PC-9 (cell line): ENCODE data around the gene NCAN. TPM values are rescaled to one million over a fixed set of nuclear protein-coding genes. Genes with fewer than 3 reads are reported as not detected.

ENCODE experiments used
- BruUV-seq: library from RNA; stranded (reverse); fragments of 400-500 nt; replicated peaks from 2 replicates; lab custom pipeline; 2021; lab: Mats Ljungman, UMichigan
- CTCF ChIA-PET: fragments of 300-600 bp; sonication (Branson Sonifier 250); formaldehyde crosslinking; loops from one replicate; lab custom pipeline; 2022; ENCODE audit warnings: antibody characterized with exemption; lab: Charles Lee
- POLR2A ChIA-PET: fragments of 300-600 bp; sonication (Branson Sonifier 250); formaldehyde crosslinking; loops from one replicate; lab custom pipeline; 2022; ENCODE audit warnings: antibody characterized with exemption; ENCODE audit not compliant: unreplicated experiment; lab: Charles Lee
- DNase-seq, 2 experiments: peaks; one replicate each; pipeline versions ENCODE4 v3.0.0 to v3.0.0-alpha.2; 2015 to 2022; ENCODE audit warnings: mixed read lengths in 1 of 2
- H2AFZ ChIP-seq: fragments of 200-600 bp; sonication (generic); 2 replicates; pipeline ENCODE4 v1.8.1; 2017; ENCODE audit warnings: antibody characterized with exemption
- H3F3A ChIP-seq: fragments of 200-600 bp; sonication (generic); 2 replicates; pipeline ENCODE4 v1.8.1; 2017; ENCODE audit warnings: antibody characterized with exemption, mild to moderate bottlenecking, low read depth; ENCODE audit not compliant: insufficient read depth
- H3K27ac ChIP-seq: fragments of 200-600 bp; sonication (generic); 2 replicates; pipeline ENCODE4 v1.6.1; 2016; ENCODE audit warnings: mixed run types
- H3K27me3 ChIP-seq: fragments of 200-600 bp; sonication (generic); 2 replicates; pipeline ENCODE4 v1.6.1; 2016; ENCODE audit warnings: low read depth, mixed run types; ENCODE audit not compliant: insufficient read depth
- H3K36me3 ChIP-seq: fragments of 200-600 bp; sonication (generic); 2 replicates; pipeline ENCODE4 v1.6.1; 2016; ENCODE audit warnings: low read depth, mixed run types
- H3K4me1 ChIP-seq: fragments of 200-600 bp; sonication (generic); replicated peaks from 2 replicates; pipeline ENCODE4 v1.6.1; 2016; ENCODE audit warnings: mixed run types; ENCODE audit not compliant: insufficient read depth
- H3K4me2 ChIP-seq: fragments of 200-600 bp; sonication (generic); 2 replicates; pipeline ENCODE4 v1.6.1; 2017; ENCODE audit warnings: mixed run types
- H3K4me3 ChIP-seq: fragments of 200-600 bp; sonication (generic); 2 replicates; pipeline ENCODE4 v1.6.1; 2016; ENCODE audit warnings: mixed run types
- H3K79me2 ChIP-seq: fragments of 200-600 bp; sonication (generic); 2 replicates; pipeline ENCODE4 v1.6.1; 2017; ENCODE audit warnings: low read depth, mixed run types
- H3K9me2 ChIP-seq: fragments of 200-600 bp; sonication (generic); 2 replicates; pipeline ENCODE4 v1.8.1; 2017; ENCODE audit warnings: mild to moderate bottlenecking; ENCODE audit not compliant: insufficient read depth
- H3K9me3 ChIP-seq: fragments of 200-600 bp; sonication (generic); 2 replicates; pipeline ENCODE4 v1.8.1; 2016; ENCODE audit warnings: low read depth; ENCODE audit not compliant: insufficient read depth
- H4K20me1 ChIP-seq: fragments of 200-600 bp; sonication (generic); 2 replicates; pipeline ENCODE4 v1.8.1; 2017; ENCODE audit not compliant: insufficient read depth
- EZH2 ChIP-seq: fragments of 200-600 bp; sonication (generic); IDR thresholded peaks from 2 replicates; pipeline ENCODE4 v1.8.0; 2017; ENCODE audit warnings: antibody characterized with exemption, low read depth
- intact Hi-C: fragments of 100-400 bp; cut with micrococcal nuclease; formaldehyde crosslinking; loops from one replicate; pipeline ENCODE4 v1.10.0; 2022; ENCODE audit not compliant: unreplicated experiment
- total RNA-seq: library from RNA; stranded (reverse); gene quantifications from 2 replicates; pipeline ENCODE4 v1.2.3, GENCODE V29; 2021
- TF ChIP-seq, protein P1 (sequence below): fragments of 200-600 bp; sonication (generic); conservative IDR thresholded peaks from 2 replicates; pipeline ENCODE4 v1.6.1; 2017; ENCODE audit warnings: mixed run types, antibody characterized with exemption, mild to moderate bottlenecking, moderate library complexity

NCAN gene
- total RNA-seq, 1 experiment from 2014 or later, result not detected

DNA sequence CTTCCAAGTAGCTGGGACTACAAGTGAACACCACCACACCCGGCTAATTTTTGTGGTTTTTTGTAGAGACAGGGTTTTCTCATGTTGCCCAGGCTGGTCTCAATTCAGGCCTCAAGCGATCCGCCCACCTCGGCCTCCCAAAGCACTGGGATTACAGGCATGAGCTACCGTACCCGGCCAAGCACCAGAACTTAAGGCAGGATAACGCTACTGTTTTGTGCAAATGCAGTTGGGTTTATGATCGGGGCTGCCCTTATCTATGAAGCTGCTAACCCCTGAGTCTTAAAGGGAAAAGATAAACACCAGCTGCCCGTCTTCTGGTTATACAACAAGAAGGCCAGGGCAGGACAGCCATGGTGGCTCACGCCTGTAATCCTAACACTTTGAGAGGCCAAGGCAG, 73.9 kb downstream of the NCAN start:
- H3K36me3 ChIP-seq, result peaks cover 23% of the 10 kb centered on the region
- ChIA-PET CTCF (no interaction called here), POLR2A (no interaction called here)
- H3F3A ChIP-seq, result no peaks in the 10 kb centered on the region
- peaks cover 10% of the 10 kb centered on the region for H4K20me1 ChIP-seq
- no peak overlapping the region for H3K4me3 ChIP-seq
- no peaks in the 10 kb centered on the region for H3K4me1 ChIP-seq
- H3K9me3 ChIP-seq, result no peaks in the 10 kb centered on the region
- H3K27me3 ChIP-seq, result no peaks in the 10 kb centered on the region
- H3K27ac ChIP-seq, result no peak overlapping the region
- H3K4me2 ChIP-seq, result no peak overlapping the region
- H3K79me2 ChIP-seq, result no peaks in the 10 kb centered on the region
- DNase-seq, result no peak
- H2AFZ ChIP-seq, result no peak overlapping the region
- TF ChIP-seq, protein P1, sequence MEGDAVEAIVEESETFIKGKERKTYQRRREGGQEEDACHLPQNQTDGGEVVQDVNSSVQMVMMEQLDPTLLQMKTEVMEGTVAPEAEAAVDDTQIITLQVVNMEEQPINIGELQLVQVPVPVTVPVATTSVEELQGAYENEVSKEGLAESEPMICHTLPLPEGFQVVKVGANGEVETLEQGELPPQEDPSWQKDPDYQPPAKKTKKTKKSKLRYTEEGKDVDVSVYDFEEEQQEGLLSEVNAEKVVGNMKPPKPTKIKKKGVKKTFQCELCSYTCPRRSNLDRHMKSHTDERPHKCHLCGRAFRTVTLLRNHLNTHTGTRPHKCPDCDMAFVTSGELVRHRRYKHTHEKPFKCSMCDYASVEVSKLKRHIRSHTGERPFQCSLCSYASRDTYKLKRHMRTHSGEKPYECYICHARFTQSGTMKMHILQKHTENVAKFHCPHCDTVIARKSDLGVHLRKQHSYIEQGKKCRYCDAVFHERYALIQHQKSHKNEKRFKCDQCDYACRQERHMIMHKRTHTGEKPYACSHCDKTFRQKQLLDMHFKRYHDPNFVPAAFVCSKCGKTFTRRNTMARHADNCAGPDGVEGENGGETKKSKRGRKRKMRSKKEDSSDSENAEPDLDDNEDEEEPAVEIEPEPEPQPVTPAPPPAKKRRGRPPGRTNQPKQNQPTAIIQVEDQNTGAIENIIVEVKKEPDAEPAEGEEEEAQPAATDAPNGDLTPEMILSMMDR, result no peak
- TF ChIP-seq EZH2, result no peak
- BruUV-seq, result no TSS peak
- intact Hi-C loops, result no loop called here
- H3K9me2 ChIP-seq, result no peaks in the 10 kb centered on the region

DNA sequence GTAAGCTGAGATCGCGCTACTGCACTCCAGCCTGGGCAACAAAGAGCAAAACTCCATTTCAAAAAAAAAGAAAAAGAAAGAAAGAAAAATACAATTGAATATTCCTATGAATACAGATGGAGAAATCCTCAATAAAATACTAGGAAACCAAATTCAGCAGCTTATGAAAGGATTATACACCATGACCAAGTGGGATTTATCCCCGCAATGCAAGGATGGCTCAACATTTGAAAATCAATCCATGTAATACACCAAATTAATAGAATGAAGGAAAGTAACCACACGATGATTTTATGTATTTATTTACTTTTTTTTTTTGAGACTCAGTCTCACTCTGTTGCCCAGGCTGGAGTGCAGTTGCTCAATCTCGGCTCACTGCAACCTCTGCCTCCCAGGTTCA, 80.8 kb downstream of the NCAN start:
- Histone ChIP-seq H3K27ac (no peak overlapping the region), H3K36me3 (peaks cover 25% of the 10 kb centered on the region), H3F3A (no peaks in the 10 kb centered on the region), H3K4me3 (no peak overlapping the region), H3K9me2 (no peaks in the 10 kb centered on the region), H3K4me1 (no peaks in the 10 kb centered on the region), H3K79me2 (no peaks in the 10 kb centered on the region), H3K9me3 (no peaks in the 10 kb centered on the region), H3K4me2 (no peak overlapping the region), H3K27me3 (no peaks in the 10 kb centered on the region), H2AFZ (no peak overlapping the region), H4K20me1 (no peaks in the 10 kb centered on the region)
- no TSS peak for BruUV-seq
- POLR2A ChIA-PET, result no interaction called here
- no peak for DNase-seq
- no peak for TF ChIP-seq EZH2
- TF ChIP-seq, protein P1, result no peak
- CTCF ChIA-PET, result no interaction called here
- intact Hi-C loops, result no loop called here

DNA sequence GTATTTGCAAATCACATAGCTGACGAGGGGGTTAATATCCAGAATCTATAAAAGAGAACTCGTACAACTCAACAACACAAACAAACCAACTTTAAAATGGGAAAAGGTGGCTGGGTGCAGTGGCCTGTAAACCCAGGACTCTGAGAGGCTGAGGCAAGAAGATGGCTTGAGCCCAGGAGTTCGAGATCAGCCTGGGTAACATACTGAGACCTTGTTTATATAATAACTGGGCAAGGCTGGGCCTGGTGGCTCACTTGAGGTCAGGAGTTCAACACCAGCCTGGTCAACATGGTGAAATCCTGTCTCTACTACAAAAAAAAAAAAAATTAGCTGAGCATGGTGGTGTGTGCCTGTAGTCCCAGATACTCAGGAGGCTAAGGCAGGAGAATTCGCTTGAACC, 83.2 kb downstream of the NCAN start:
- Histone ChIP-seq H3F3A (no peaks in the 10 kb centered on the region), H3K4me1 (no peaks in the 10 kb centered on the region), H3K4me3 (no peak overlapping the region), H3K27me3 (no peaks in the 10 kb centered on the region), H3K9me3 (no peaks in the 10 kb centered on the region), H3K79me2 (no peaks in the 10 kb centered on the region), H3K4me2 (no peak overlapping the region), H3K36me3 (peaks cover 14% of the 10 kb centered on the region), H2AFZ (no peak overlapping the region), H3K9me2 (no peaks in the 10 kb centered on the region), H4K20me1 (no peaks in the 10 kb centered on the region; the same call in 1 of the 2 replicates), H3K27ac (no peak overlapping the region)
- ChIA-PET POLR2A (no interaction called here), CTCF (no interaction called here)
- no peak for TF ChIP-seq EZH2
- TF ChIP-seq, protein P1, result no peak
- BruUV-seq, result no TSS peak
- no peak for DNase-seq
- intact Hi-C loops, result no loop called here
